Right ventricle myocardium inferior (tissue), 1 donor: Measurements from ENCODE around the gene DCP1B. TPM values are rescaled to one million over a fixed set of nuclear protein-coding genes. Genes with fewer than 3 reads are reported as not detected.
A peak's percentile ranks its signal among the peaks of the same experiment; 100 is the strongest.

Experiments used
- ATAC-seq: fragments of 200-7000 bp; cut with Tn5 transposase; one replicate; pipeline ENCODE4 v1.9.1; 2020; ENCODE audit warnings: mild to moderate bottlenecking, moderate library complexity
- DNase-seq: peaks from one replicate; pipeline ENCODE4 v3.0.0; 2021; ENCODE audit errors: missing footprints
- intact Hi-C: fragments of 100-400 bp; cut with DNase I; formaldehyde crosslinking; loops from one replicate; pipeline ENCODE4 v1.11.0; 2022
- total RNA-seq: library from RNA; stranded (reverse); fragmentation: NEBNext Ultra II Directional; extraction: Animal tissue kit (Norgen Biotek cat#: 25700); gene quantifications from one replicate; pipeline ENCODE4 v1.2.1, GENCODE V29; 2021
- donor health status: DM: no; HTN: yes; CAD: no; lungs with severe emphysema.

The DCP1B gene
- total RNA-seq, 1 donor from 2014 or later, result 2.4 TPM

GRCh38 chr12:1989111-1989510 lies 15.1 kb downstream of the DCP1B start:
- DNase-seq, result no peak
- intact Hi-C loops, result no loop called here
- no peak for ATAC-seq

GRCh38 chr12:1984759-1985158 lies 19.5 kb downstream of the DCP1B start:
- intact Hi-C loops, result no loop called here
- no peak for DNase-seq

GRCh38 chr12:1980282-1980681 lies 24.0 kb downstream of the DCP1B start:
- DNase-seq (no peak), ATAC-seq (no peak)
- intact Hi-C loops, result no loop called here

More at GRCh38 chr12:1984759-1985158, 19.5 kb downstream of the DCP1B start:
- no peak for ATAC-seq

- DNase-seq (no peak), ATAC-seq (peak; percentile 66)
- intact Hi-C loops, result loop anchor here (10.0 kb wide), 1 partner anchor 137 kb away; no protein-coding TSS in a partner anchor
Measured at GRCh38 chr12:1978078-1978862, 26.0 kb downstream of the DCP1B start.

GRCh38 chr12:1977588-1977987 lies 26.7 kb downstream of the DCP1B start:
- intact Hi-C loops, result loop anchor here (10.0 kb wide), 1 partner anchor 137 kb away; no protein-coding TSS in a partner anchor
- ATAC-seq (no peak), DNase-seq (no peak)

- ATAC-seq (no peak), DNase-seq (no peak)
- intact Hi-C loops, result loop anchor here (10.0 kb wide), 1 partner anchor 138 kb away; no protein-coding TSS in a partner anchor
Measured at GRCh38 chr12:1977109-1977508, 27.1 kb downstream of the DCP1B start.

- intact Hi-C loops, result loop anchor here (5.0 to 10.0 kb wide), 5 partner anchors 42 to 312 kb away; partner anchors contain the start of gene CACNA1C
- DNase-seq (no peak), ATAC-seq (no peak)
Measured at GRCh38 chr12:1974812-1975211, 29.4 kb downstream of the DCP1B start.

GRCh38 chr12:1972856-1973317 lies 31.4 kb downstream of the DCP1B start:
- peak; percentile 58 for ATAC-seq

GRCh38 chr12:1972260-1972659 lies 32.0 kb downstream of the DCP1B start:
- no peak for ATAC-seq
- intact Hi-C loops, result loop anchor here (5.0 to 10.0 kb wide), 5 partner anchors 45 to 315 kb away; partner anchors contain the start of gene CACNA1C
- no peak for DNase-seq

More at GRCh38 chr12:1972856-1973317, 31.4 kb downstream of the DCP1B start:
- intact Hi-C loops, result loop anchor here (5.0 to 10.0 kb wide), 5 partner anchors 44 to 314 kb away; partner anchors contain the start of gene CACNA1C
- no peak for DNase-seq

GRCh38 chr12:1970331-1970900 lies 33.8 kb downstream of the DCP1B start:
- ATAC-seq, result peak; percentile 83

GRCh38 chr12:1966561-1967226 lies 37.6 kb downstream of the DCP1B start:
- peak; percentile 66 for ATAC-seq
- DNase-seq, result no peak
- intact Hi-C loops, result no loop called here

More at GRCh38 chr12:1970331-1970900, 33.8 kb downstream of the DCP1B start:
- no peak for DNase-seq
- intact Hi-C loops, result loop anchor here (5.0 to 10.0 kb wide), 5 partner anchors 47 to 317 kb away; partner anchors contain the start of gene CACNA1C

GRCh38 chr12:1965916-1966315 lies 38.3 kb downstream of the DCP1B start:
- ATAC-seq, result no peak
- DNase-seq, result no peak
- intact Hi-C loops, result no loop called here

GRCh38 chr12:1962051-1963020 lies 41.9 kb downstream of the DCP1B start:
- DNase-seq (no peak), ATAC-seq (no peak)
- intact Hi-C loops, result no loop called here

GRCh38 chr12:1956716-1957115 lies 47.5 kb downstream of the DCP1B start:
- intact Hi-C loops, result no loop called here
- no peak for ATAC-seq
- no peak for DNase-seq

- intact Hi-C loops, result no loop called here
- ATAC-seq (peak; percentile 88), DNase-seq (no peak)
Measured at GRCh38 chr12:1949771-1950470, 54.3 kb downstream of the DCP1B start.

GRCh38 chr12:1948883-1949282 lies 55.4 kb downstream of the DCP1B start:
- ATAC-seq (no peak), DNase-seq (no peak)
- intact Hi-C loops, result no loop called here

- intact Hi-C loops, result no loop called here
- ATAC-seq (no peak), DNase-seq (no peak)
Measured at GRCh38 chr12:1947081-1947480, 57.2 kb downstream of the DCP1B start.
